HG02763 (cell line): ENCODE results near the gene EFCAB14.
"Not testable (repeated sequence)": the region's sequence is repeated elsewhere in the genome, so short reads cannot be mapped to it uniquely, and the experiment has no call there.

Experiments used
- ATAC-seq: cut with Tn5 transposase; IDR thresholded peaks from one replicate; pipeline ENCODE4 v1.9.1; 2021; ENCODE audit warnings: mild to moderate bottlenecking, moderate library complexity; ENCODE audit not compliant: unreplicated experiment

The EFCAB14 gene

GRCh38 chr1:46718727-46719622, at the start of gene EFCAB14:
Gene EFCAB14, minus strand, starts transcription at chr1:46719114. Its CDS starts 1,027 bp downstream, at chr1:46718087.
- ATAC-seq: peak; percentile 96

GRCh38 chr1:46768445-46768844, 49.5 kb upstream of the EFCAB14 start:
- ATAC-seq: no peak

- no peak for ATAC-seq
Measured at GRCh38 chr1:46767649-46768282, 48.9 kb upstream of the EFCAB14 start.

- no peak for ATAC-seq
Measured at GRCh38 chr1:46764402-46764801, 45.5 kb upstream of the EFCAB14 start.

GRCh38 chr1:46761740-46762139, 42.8 kb upstream of the EFCAB14 start:
- ATAC-seq: no peak

GRCh38 chr1:46760558-46761166, 41.7 kb upstream of the EFCAB14 start:
- ATAC-seq: no peak

- no peak for ATAC-seq
Measured at GRCh38 chr1:46757956-46758528, 39.1 kb upstream of the EFCAB14 start.

GRCh38 chr1:46757247-46757955, 38.5 kb upstream of the EFCAB14 start:
- no peak for ATAC-seq

GRCh38 chr1:46755121-46755520, 36.2 kb upstream of the EFCAB14 start:
- ATAC-seq: no peak

- not testable (repeated sequence) for ATAC-seq
Measured at GRCh38 chr1:46754707-46755106, 35.8 kb upstream of the EFCAB14 start.

GRCh38 chr1:46753985-46754384, 35.1 kb upstream of the EFCAB14 start:
- ATAC-seq: no peak

- ATAC-seq: no peak
Measured at GRCh38 chr1:46749921-46750404, 31.0 kb upstream of the EFCAB14 start.

GRCh38 chr1:46749404-46749803, 30.5 kb upstream of the EFCAB14 start:
- ATAC-seq: no peak

- ATAC-seq: no peak
Measured at GRCh38 chr1:46747683-46748288, 28.9 kb upstream of the EFCAB14 start.

GRCh38 chr1:46742069-46742468, 23.2 kb upstream of the EFCAB14 start:
- ATAC-seq: no peak

- no peak for ATAC-seq
Measured at GRCh38 chr1:46735708-46736324, 16.9 kb upstream of the EFCAB14 start.

GRCh38 chr1:46728327-46728873, 9.5 kb upstream of the EFCAB14 start:
- ATAC-seq: not testable (repeated sequence)

GRCh38 chr1:46725736-46726108, 6.8 kb upstream of the EFCAB14 start:
- ATAC-seq: no peak

- peak; percentile 47 for ATAC-seq
Measured at GRCh38 chr1:46724991-46725735, 6.2 kb upstream of the EFCAB14 start.
